ENCODE data around the gene SNX33.

- TF ChIP-seq REST (IDR thresholded peaks at IDR 0.05; ENCODE audit: low read depth) (no peak), POLR2A (IDR thresholded peaks at IDR 0.05; ENCODE audit: borderline replicate concordance, extremely low read depth, insufficient read depth, insufficient read length) (no peak), TCF7L2 (IDR thresholded peaks at IDR 0.05; ENCODE audit: borderline replicate concordance, extremely low read depth, insufficient read depth, insufficient read length) (no peak), POLR2AphosphoS5 (IDR thresholded peaks at IDR 0.05; ENCODE audit: low read depth, low read length) (no peak), SIN3A (IDR thresholded peaks at IDR 0.05; ENCODE audit: low read depth) (no peak), CTCF (IDR thresholded peaks at IDR 0.05 in 2 of 3, conservative IDR thresholded peaks at IDR 0.05 in 1 of 3; ENCODE audit: borderline replicate concordance in 1 of 3, insufficient read depth in 1 of 3, low read depth in 2 of 3, low read length in 2 of 3) (no peak)
These were observed 15.8 kb upstream of the SNX33 start for GRCh38 chr15:75631935-75632334.
